OCI-LY1 (cell line): Measurements from ENCODE around the gene IMMP2L.

ENCODE experiments used
- H2AFZ ChIP-seq: fragments of 200-600 bp; sonication (generic), shearing (Covaris generic); 2 replicates; pipeline ENCODE4 v1.6.0; 2014; ENCODE audit warnings: antibody characterized with exemption, mild to moderate bottlenecking, low read length
- H3F3A ChIP-seq: fragments of 200-600 bp; sonication (generic), shearing (Covaris generic); 2 replicates; pipeline ENCODE4 v1.6.0; 2014; ENCODE audit warnings: mild to moderate bottlenecking, antibody characterized with exemption, low read length, moderate library complexity; ENCODE audit not compliant: insufficient read depth
- H3K27ac ChIP-seq: fragments of 200-600 bp; sonication (generic); 2 replicates; pipeline ENCODE4 v1.5.1; 2014; ENCODE audit warnings: low read length, mixed run types, mild to moderate bottlenecking, low read depth; ENCODE audit not compliant: poor library complexity, severe bottlenecking
- H3K27me3 ChIP-seq: fragments of 200-600 bp; sonication (generic); 2 replicates; pipeline ENCODE4 v1.6.0; 2014; ENCODE audit warnings: antibody characterized with exemption, mild to moderate bottlenecking, low read length, moderate library complexity; ENCODE audit not compliant: insufficient read depth
- H3K36me3 ChIP-seq: fragments of 200-600 bp; sonication (generic); 2 replicates; pipeline ENCODE4 v1.6.1; 2014; ENCODE audit warnings: mild to moderate bottlenecking, antibody characterized with exemption, low read length, moderate library complexity, mixed read lengths; ENCODE audit not compliant: insufficient read depth
- H3K4me1 ChIP-seq: fragments of 200-600 bp; sonication (generic); 2 replicates; pipeline ENCODE4 v1.5.1; 2014; ENCODE audit warnings: mild to moderate bottlenecking, low read length, moderate library complexity; ENCODE audit not compliant: insufficient read depth, severe bottlenecking
- H3K4me2 ChIP-seq: fragments of 200-600 bp; sonication (generic), shearing (Covaris generic); 2 replicates; pipeline ENCODE4 v1.6.1; 2014; ENCODE audit warnings: low read length
- H3K4me3 ChIP-seq: fragments of 200-600 bp; sonication (generic); 2 replicates; pipeline ENCODE4 v1.5.1; 2014; ENCODE audit warnings: low read length, low read depth, mild to moderate bottlenecking, mixed read lengths; ENCODE audit not compliant: poor library complexity, severe bottlenecking
- H3K79me2 ChIP-seq: fragments of 200-600 bp; shearing (Covaris generic); 2 replicates; pipeline ENCODE4 v1.6.1; 2016; ENCODE audit warnings: mixed run types, low read length, mixed read lengths; ENCODE audit not compliant: insufficient read depth
- H3K9ac ChIP-seq: fragments of 200-600 bp; sonication (generic), shearing (Covaris generic); 2 replicates; pipeline ENCODE4 v1.6.1; 2014; ENCODE audit warnings: mild to moderate bottlenecking, low read length, mixed read lengths
- H3K9me2 ChIP-seq: fragments of 200-600 bp; sonication (generic), shearing (Covaris generic); 2 replicates; pipeline ENCODE4 v1.6.1; 2014; ENCODE audit warnings: low read depth, mild to moderate bottlenecking, low read length, mixed read lengths
- H3K9me3 ChIP-seq: fragments of 200-600 bp; shearing (Covaris generic); 2 replicates; pipeline ENCODE4 v1.6.1; 2014; ENCODE audit warnings: low read length, mixed read lengths
- H4K20me1 ChIP-seq: fragments of 200-600 bp; sonication (generic), shearing (Covaris generic); 2 replicates; pipeline ENCODE4 v1.6.0; 2016; ENCODE audit warnings: mild to moderate bottlenecking, low read length; ENCODE audit not compliant: insufficient read depth
- CTCF ChIP-seq: fragments of 200-600 bp; sonication (generic), shearing (Covaris generic); IDR thresholded peaks from 2 replicates; pipeline ENCODE4 v1.5.1; 2017; ENCODE audit warnings: mild to moderate bottlenecking, antibody characterized with exemption, low read length, moderate library complexity, mixed read lengths
- EZH2 ChIP-seq: fragments of 200-600 bp; sonication (generic), shearing (Covaris generic); IDR thresholded peaks from 2 replicates; pipeline ENCODE4 v1.8.0; 2017; ENCODE audit warnings: borderline replicate concordance, mixed run types, mild to moderate bottlenecking, antibody characterized with exemption, low read length, moderate library complexity, mixed read lengths

Gene IMMP2L

GRCh38 chr7:111107579-111107978 lies 454.7 kb downstream of the IMMP2L start:
- peaks cover 21% of the 10 kb centered on the region for H3K4me1 ChIP-seq
- H3K79me2 ChIP-seq, result no peaks in the 10 kb centered on the region
- H3K27me3 ChIP-seq, result no peaks in the 10 kb centered on the region
- H3K4me2 ChIP-seq, result no peak overlapping the region
- TF ChIP-seq CTCF (no peak), EZH2 (no peak)
- H3K9me3 ChIP-seq, result no peaks in the 10 kb centered on the region
- H3K9ac ChIP-seq, result no peak overlapping the region
- no peaks in the 10 kb centered on the region for H4K20me1 ChIP-seq
- H3K27ac ChIP-seq, result no peak overlapping the region
- no peaks in the 10 kb centered on the region for H3K9me2 ChIP-seq
- H3K4me3 ChIP-seq, result no peak overlapping the region
- H2AFZ ChIP-seq, result no peak overlapping the region
- no peaks in the 10 kb centered on the region for H3F3A ChIP-seq
- peaks cover 4% of the 10 kb centered on the region for H3K36me3 ChIP-seq

- Histone ChIP-seq H3K9me3 (no peaks in the 10 kb centered on the region), H3K4me2 (no peak overlapping the region), H3K4me3 (no peak overlapping the region), H3K27me3 (no peaks in the 10 kb centered on the region), H3F3A (no peaks in the 10 kb centered on the region), H3K4me1 (peaks cover 21% of the 10 kb centered on the region), H4K20me1 (no peaks in the 10 kb centered on the region), H3K9me2 (no peaks in the 10 kb centered on the region), H3K79me2 (no peaks in the 10 kb centered on the region), H2AFZ (no peak overlapping the region), H3K9ac (no peak overlapping the region), H3K36me3 (peaks cover 4% of the 10 kb centered on the region), H3K27ac (no peak overlapping the region)
- TF ChIP-seq EZH2 (no peak), CTCF (no peak)
Observed at GRCh38 chr7:111105269-111105668, 457.0 kb downstream of the IMMP2L start.

- Histone ChIP-seq H3K4me3 (no peak overlapping the region), H3K9ac (no peak overlapping the region), H3F3A (no peaks in the 10 kb centered on the region), H3K9me3 (no peaks in the 10 kb centered on the region), H3K27me3 (no peaks in the 10 kb centered on the region), H3K36me3 (peaks cover 4% of the 10 kb centered on the region), H3K4me2 (peak overlapping the region; percentile 12; the same call in 1 of the 2 replicates), H3K27ac (no peak overlapping the region), H3K4me1 (peaks cover 21% of the 10 kb centered on the region), H2AFZ (no peak overlapping the region), H4K20me1 (no peaks in the 10 kb centered on the region), H3K79me2 (no peaks in the 10 kb centered on the region), H3K9me2 (no peaks in the 10 kb centered on the region)
- TF ChIP-seq EZH2 (no peak), CTCF (no peak)
Observed at GRCh38 chr7:111104710-111105109, 457.6 kb downstream of the IMMP2L start.
